Nephron (organoid): Measurements from ENCODE around the gene CDH4.

Source experiments
- H3K27ac Mint-ChIP-seq, 3 experiments: 2 replicates each; pipeline ENCODE4 v1.8.0; 2020; ENCODE audit warnings: mixed read lengths in 3 of 3, mild to moderate bottlenecking in 2 of 3, moderate library complexity in 1 of 3
- H3K27me3 Mint-ChIP-seq: 2 replicates; pipeline ENCODE4 v1.8.0; 2021; ENCODE audit warnings: low read depth, mild to moderate bottlenecking, moderate library complexity, mixed read lengths
- H3K36me3 Mint-ChIP-seq: 2 replicates; pipeline ENCODE4 v1.8.0; 2020; ENCODE audit warnings: low read depth, mixed read lengths
- H3K4me1 Mint-ChIP-seq: 2 replicates; pipeline ENCODE4 v1.8.0; 2020; ENCODE audit warnings: mixed read lengths
- H3K4me3 Mint-ChIP-seq, 3 experiments: 2 replicates each; pipeline ENCODE4 v1.8.0; 2020; ENCODE audit warnings: mild to moderate bottlenecking in 3 of 3, mixed read lengths in 3 of 3, moderate library complexity in 2 of 3
- H3K9me3 Mint-ChIP-seq: 2 replicates; pipeline ENCODE4 v1.8.0; 2020; ENCODE audit warnings: mixed read lengths
- TF ChIP-seq, protein P1 (sequence below), 3 experiments: fragments of 200-600 bp; sonication (generic); IDR thresholded peaks; one replicate each; pipeline ENCODE4 v1.5.0; 2021; ENCODE audit warnings: antibody characterized with exemption in 3 of 3; ENCODE audit not compliant: unreplicated experiment in 3 of 3

CDH4 gene

DNA sequence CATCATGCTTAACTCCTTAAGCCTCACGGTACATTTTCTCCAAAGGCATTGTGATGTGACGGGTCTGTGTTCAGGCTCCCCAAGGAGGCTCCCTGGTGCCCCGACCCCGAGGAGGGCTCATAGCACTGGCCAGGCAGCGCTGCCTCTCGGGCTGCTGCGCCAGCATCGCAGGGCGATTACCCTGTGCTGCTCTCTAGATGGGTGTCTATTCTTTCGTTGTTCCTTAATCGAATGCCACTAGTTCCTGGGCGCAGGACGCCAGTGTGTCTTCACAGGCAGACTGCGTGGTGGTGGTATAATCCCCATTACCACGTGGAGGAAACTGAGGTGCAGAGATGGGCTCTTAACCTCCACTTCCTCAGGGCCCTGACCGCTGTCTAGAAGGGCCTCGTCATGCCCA lies 267.4 kb downstream of the CDH4 start:
- Mint-ChIP-seq H3K36me3 (no peaks in the 10 kb centered on the region), H3K4me3 (no peak overlapping the region), H3K9me3 (no peaks in the 10 kb centered on the region)

GRCh38 chr20:61520076-61520892 lies 268.2 kb downstream of the CDH4 start:
- Mint-ChIP-seq H3K4me3 (no peak overlapping the region), H3K4me1 (peaks cover 4% of the 10 kb centered on the region)

More for the DNA sequence above, 267.4 kb downstream of the CDH4 start:
- peaks cover 32% of the 10 kb centered on the region for H3K27me3 Mint-ChIP-seq
- TF ChIP-seq, protein P1, sequence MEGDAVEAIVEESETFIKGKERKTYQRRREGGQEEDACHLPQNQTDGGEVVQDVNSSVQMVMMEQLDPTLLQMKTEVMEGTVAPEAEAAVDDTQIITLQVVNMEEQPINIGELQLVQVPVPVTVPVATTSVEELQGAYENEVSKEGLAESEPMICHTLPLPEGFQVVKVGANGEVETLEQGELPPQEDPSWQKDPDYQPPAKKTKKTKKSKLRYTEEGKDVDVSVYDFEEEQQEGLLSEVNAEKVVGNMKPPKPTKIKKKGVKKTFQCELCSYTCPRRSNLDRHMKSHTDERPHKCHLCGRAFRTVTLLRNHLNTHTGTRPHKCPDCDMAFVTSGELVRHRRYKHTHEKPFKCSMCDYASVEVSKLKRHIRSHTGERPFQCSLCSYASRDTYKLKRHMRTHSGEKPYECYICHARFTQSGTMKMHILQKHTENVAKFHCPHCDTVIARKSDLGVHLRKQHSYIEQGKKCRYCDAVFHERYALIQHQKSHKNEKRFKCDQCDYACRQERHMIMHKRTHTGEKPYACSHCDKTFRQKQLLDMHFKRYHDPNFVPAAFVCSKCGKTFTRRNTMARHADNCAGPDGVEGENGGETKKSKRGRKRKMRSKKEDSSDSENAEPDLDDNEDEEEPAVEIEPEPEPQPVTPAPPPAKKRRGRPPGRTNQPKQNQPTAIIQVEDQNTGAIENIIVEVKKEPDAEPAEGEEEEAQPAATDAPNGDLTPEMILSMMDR (IDR thresholded peaks at IDR 0.05; ENCODE audit: unreplicated experiment in 3 of 3): no peak
- H3K27ac Mint-ChIP-seq: no peak overlapping the region
- peaks cover 4% of the 10 kb centered on the region for H3K4me1 Mint-ChIP-seq

GRCh38 chr20:61520893-61521460 lies 268.9 kb downstream of the CDH4 start:
- Mint-ChIP-seq H3K36me3 (no peaks in the 10 kb centered on the region), H3K27ac (no peak overlapping the region), H3K9me3 (no peaks in the 10 kb centered on the region), H3K27me3 (peaks cover 41% of the 10 kb centered on the region), H3K4me1 (peaks cover 4% of the 10 kb centered on the region), H3K4me3 (no peak overlapping the region)
- TF ChIP-seq, protein P1 (IDR thresholded peaks at IDR 0.05; ENCODE audit: unreplicated experiment in 3 of 3): no peak

More at GRCh38 chr20:61520076-61520892, 268.2 kb downstream of the CDH4 start:
- Mint-ChIP-seq H3K27me3 (peaks cover 38% of the 10 kb centered on the region), H3K36me3 (no peaks in the 10 kb centered on the region), H3K9me3 (no peaks in the 10 kb centered on the region), H3K27ac (no peak overlapping the region)
- TF ChIP-seq, protein P1 (IDR thresholded peaks at IDR 0.05; ENCODE audit: unreplicated experiment in 3 of 3): no peak

GRCh38 chr20:61521687-61522420 lies 269.8 kb downstream of the CDH4 start:
- Mint-ChIP-seq H3K27ac (no peak overlapping the region), H3K27me3 (peaks cover 35% of the 10 kb centered on the region), H3K9me3 (no peaks in the 10 kb centered on the region), H3K4me3 (no peak overlapping the region), H3K36me3 (no peaks in the 10 kb centered on the region), H3K4me1 (no peaks in the 10 kb centered on the region)
- TF ChIP-seq, protein P1 (IDR thresholded peaks at IDR 0.05; ENCODE audit: unreplicated experiment in 3 of 3): no peak

DNA sequence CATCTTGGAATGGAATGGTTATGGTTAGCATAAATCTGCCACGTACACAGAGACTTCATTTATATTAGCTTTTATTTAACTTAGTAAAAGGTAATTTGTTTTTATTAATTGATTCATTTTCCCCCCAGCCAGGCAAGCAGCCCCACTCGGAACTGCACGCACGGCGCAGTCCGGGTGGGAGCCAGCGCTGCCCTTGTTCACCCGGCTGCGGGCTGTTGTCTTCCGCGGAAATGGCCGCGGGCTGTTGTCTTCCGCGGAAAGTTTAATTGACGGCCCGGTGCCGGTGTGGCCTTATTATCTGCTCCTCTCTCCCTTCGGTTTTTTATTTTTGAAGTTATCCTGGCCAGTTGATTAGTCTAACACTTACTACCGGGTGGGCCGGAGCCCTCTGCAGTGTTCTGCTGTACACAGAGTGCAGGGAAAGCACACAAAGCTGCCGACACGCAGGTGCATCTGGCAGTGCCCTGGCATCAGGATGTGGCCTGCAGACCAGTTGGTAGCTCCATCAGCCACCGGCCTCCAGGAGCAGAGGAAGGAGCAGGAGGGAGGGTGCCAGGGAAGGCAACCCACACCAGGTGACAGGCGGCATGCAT lies 270.5 kb downstream of the CDH4 start:
- H3K36me3 Mint-ChIP-seq: no peaks in the 10 kb centered on the region
- no peak overlapping the region for H3K4me3 Mint-ChIP-seq
- H3K27ac Mint-ChIP-seq: no peak overlapping the region
- no peaks in the 10 kb centered on the region for H3K4me1 Mint-ChIP-seq
- H3K9me3 Mint-ChIP-seq: no peaks in the 10 kb centered on the region
- TF ChIP-seq, protein P1 (IDR thresholded peaks at IDR 0.05; ENCODE audit: unreplicated experiment in 3 of 3): no peak
- H3K27me3 Mint-ChIP-seq: peaks cover 34% of the 10 kb centered on the region
